A549 (cell line): Measurements from ENCODE around the gene ATP8A2. TPM values are rescaled to one million over a fixed set of nuclear protein-coding genes. Genes with fewer than 3 reads are reported as not detected.
A peak's percentile ranks its signal among the peaks of the same experiment; 100 is the strongest.
"Not testable (repeated sequence)": the region's sequence is repeated elsewhere in the genome, so short reads cannot be mapped to it uniquely, and the experiment has no call there.

Experiments
- ATAC-seq, 2 experiments: fragments of 200-7000 bp in 1 of 2; fragments of >200 bp in 1 of 2; cut with Nextera tagmentation in 1 of 2; cut with Tn5 transposase in 1 of 2; 3 replicates each; pipeline versions ENCODE4 v1.8.0 to v1.9.1; 2018 to 2020; ENCODE audit warnings: mild to moderate bottlenecking in 1 of 2, moderate library complexity in 1 of 2
- CTCF ChIA-PET: fragments of 300-600 bp; sonication (Branson Sonifier 250); formaldehyde crosslinking; extraction: SDS; loops from one replicate; lab custom pipeline; 2021; ENCODE audit warnings: antibody characterized with exemption, inconsistent platforms; lab: Yijun Ruan, JAX
- POLR2A ChIA-PET: fragments of 350-600 bp; formaldehyde crosslinking; extraction: SDS; loops from one replicate; lab custom pipeline; 2021; ENCODE audit warnings: antibody characterized with exemption, inconsistent platforms; lab: Yijun Ruan, JAX
- DNase-seq, 2 experiments: peaks; one replicate each; pipeline versions ENCODE4 v3.0.0 to v3.0.0-alpha.2; 2011 to 2016; ENCODE audit warnings: low read depth in 1 of 2, low spot score in 1 of 2
- FAIRE-seq: peaks from 2 replicates; lab custom pipeline; 2011; peaks lifted over from hg19 to GRCh38; lab: Jason Lieb, UNC
- H3K27ac ChIP-seq, 2 experiments: fragments of >200 bp; sonication (Bioruptor Twin); formaldehyde crosslinking; 3 replicates each; pipeline ENCODE4 v1.5.1; 2016 to 2017
- H3K4me1 ChIP-seq: fragments of >200 bp; sonication (Bioruptor Twin); formaldehyde crosslinking; 3 replicates; pipeline ENCODE4 v1.6.1; 2016
- H3K4me2 ChIP-seq: fragments of >200 bp; sonication (Bioruptor Twin); formaldehyde crosslinking; 3 replicates; pipeline ENCODE4 v1.6.1; 2016
- H3K4me3 ChIP-seq: fragments of >200 bp; sonication (Bioruptor Twin); formaldehyde crosslinking; 3 replicates; pipeline ENCODE4 v1.5.1; 2016
- H3K9me3 ChIP-seq: fragments of >200 bp; sonication (Bioruptor Twin); formaldehyde crosslinking; 3 replicates; pipeline ENCODE4 v1.6.1; 2016
- ATOH8 ChIP-seq: fragments of 250-450 bp; sonication (Bioruptor Pico); IDR thresholded peaks from 2 replicates; pipeline ENCODE4 v1.5.0; 2020; ENCODE audit warnings: low read depth, mild to moderate bottlenecking, moderate library complexity
- CHD4 ChIP-seq: fragments of 200-600 bp; sonication (generic); IDR thresholded peaks from 2 replicates; pipeline ENCODE4 v1.6.1; 2016; ENCODE audit warnings: antibody characterized with exemption, mild to moderate bottlenecking, borderline replicate concordance
- E2F6 ChIP-seq: IDR thresholded peaks from 2 replicates; pipeline ENCODE4 v1.6.1; 2012; ENCODE audit warnings: low read depth, borderline replicate concordance
- EHF ChIP-seq: fragments of 250-450 bp; sonication (Bioruptor Pico); IDR thresholded peaks from 2 replicates; pipeline ENCODE4 v1.5.0; 2020; ENCODE audit warnings: mild to moderate bottlenecking
- ELK1 ChIP-seq: fragments of 150-350 bp; IDR thresholded peaks from 2 replicates; pipeline ENCODE4 v1.6.1; 2014; ENCODE audit warnings: low read depth, mild to moderate bottlenecking, low read length
- FOXS1 ChIP-seq: fragments of 250-450 bp; sonication (Bioruptor Pico); IDR thresholded peaks from 2 replicates; pipeline ENCODE4 v1.5.0; 2020; ENCODE audit warnings: mild to moderate bottlenecking, moderate library complexity
- HMGXB4 ChIP-seq: fragments of 250-450 bp; sonication (Bioruptor Pico); IDR thresholded peaks from 2 replicates; pipeline ENCODE4 v1.5.0; 2021; ENCODE audit warnings: mild to moderate bottlenecking, moderate library complexity, borderline replicate concordance
- HOXA7 ChIP-seq: fragments of 250-450 bp; sonication (Bioruptor Pico); IDR thresholded peaks from 2 replicates; pipeline ENCODE4 v1.5.0; 2020; ENCODE audit warnings: mild to moderate bottlenecking, moderate library complexity
- HOXB5 ChIP-seq: fragments of 250-450 bp; sonication (Bioruptor Pico); IDR thresholded peaks from 2 replicates; pipeline ENCODE4 v1.5.0; 2020; ENCODE audit warnings: mild to moderate bottlenecking, moderate library complexity
- JUN ChIP-seq, 2 experiments: fragments of >200 bp; sonication (Bioruptor Twin); formaldehyde crosslinking; IDR thresholded peaks; 2 replicates in 1 of 2; 3 replicates in 1 of 2; pipeline ENCODE4 v1.6.1; 2016 to 2017
- KDM5A ChIP-seq: fragments of 200-600 bp; sonication (generic); IDR thresholded peaks from 2 replicates; pipeline ENCODE4 v1.6.1; 2016; ENCODE audit warnings: antibody characterized with exemption, mild to moderate bottlenecking
- NPAS2 ChIP-seq: fragments of 250-450 bp; sonication (Bioruptor Pico); IDR thresholded peaks from 2 replicates; pipeline ENCODE4 v1.8.0; 2022; ENCODE audit warnings: mild to moderate bottlenecking, moderate library complexity, borderline replicate concordance
- RCOR1 ChIP-seq: fragments of 150-350 bp; IDR thresholded peaks from 2 replicates; pipeline ENCODE4 v1.6.1; 2014; ENCODE audit warnings: antibody characterized with exemption, low read length, low read depth
- REST ChIP-seq: fragments of 200-600 bp; sonication (generic); IDR thresholded peaks from 2 replicates; pipeline ENCODE4 v1.6.1; 2016; ENCODE audit warnings: antibody characterized with exemption, mild to moderate bottlenecking, moderate library complexity
- SMC3 ChIP-seq: fragments of >200 bp; sonication (Bioruptor Twin); formaldehyde crosslinking; IDR thresholded peaks from 3 replicates; pipeline ENCODE4 v1.6.1; 2018; ENCODE audit warnings: inconsistent platforms
- SREBF2 ChIP-seq: fragments of 450-650 bp; IDR thresholded peaks from 2 replicates; pipeline ENCODE4 v1.6.1; 2014; ENCODE audit warnings: mild to moderate bottlenecking, moderate library complexity
- TP53 ChIP-seq: fragments of 250-450 bp; sonication (Bioruptor Pico); IDR thresholded peaks from 2 replicates; pipeline ENCODE4 v1.5.0; 2021; ENCODE audit warnings: mild to moderate bottlenecking, moderate library complexity
- USF2 ChIP-seq: fragments of 450-650 bp; IDR thresholded peaks from 2 replicates; pipeline ENCODE4 v1.6.1; 2014; ENCODE audit warnings: antibody characterized with exemption
- WGBS: methylation state at CpG from one replicate; pipeline ENCODE4 v1.1.6; 2017; ENCODE audit errors: missing lambda C conversion rate; 5-methylcytosine and 5-hydroxymethylcytosine counted together
- polyA plus RNA-seq, 4 experiments: library from polyadenylated mRNA; depleted of rRNA in 3 of 4; stranded (reverse); fragments of >200 nt; fragmentation: RNase III in 1 of 4; extraction: RNeasy Plus Mini Kit Qiagen cat#74134 plus additional on column Dnase treatment in 1 of 4; gene quantifications; 2 replicates in 3 of 4; 3 replicates in 1 of 4; pipeline ENCODE4 v1.2.3, GENCODE V29; 2011 to 2017

The ATP8A2 gene
- polyA plus RNA-seq, 2 of the 4 experiments (the other 2 are of a cell fraction), result 0.03 TPM; not detected in 1

- TF ChIP-seq USF2, result no peak
- no peak for TF ChIP-seq REST
- no peak for TF ChIP-seq CHD4
- no peak for TF ChIP-seq ATOH8
- no peak for TF ChIP-seq HOXB5 (CRISPR knock-in tag)
- 2% methylated on average over 4 of the region's 4 CpGs for WGBS
- no peak for ATAC-seq
- H3K9me3 ChIP-seq, result no peaks in the 10 kb centered on the region
- POLR2A ChIA-PET, result no interaction called here
- DNase-seq, result no peak
- H3K4me2 ChIP-seq, result no peak overlapping the region
- CTCF ChIA-PET, result no interaction called here
- no peak overlapping the region for H3K27ac ChIP-seq
- no peaks in the 10 kb centered on the region for H3K4me1 ChIP-seq
- no peak overlapping the region for H3K4me3 ChIP-seq
- no peak for FAIRE-seq
Observed at GRCh38 chr13:25951831-25952230, 580.1 kb downstream of the ATP8A2 start.

GRCh38 chr13:25954080-25954479 lies 582.3 kb downstream of the ATP8A2 start:
- 0 out of 3 replicates have a peak overlapping the region, but pooled peaks have one; percentile 23 for H3K4me2 ChIP-seq
- FAIRE-seq, DNase-seq, CTCF ChIA-PET, ATAC-seq, H3K4me3 ChIP-seq, POLR2A ChIA-PET, H3K27ac ChIP-seq, H3K9me3 ChIP-seq, H3K4me1 ChIP-seq: not testable (repeated sequence)
- WGBS, result no CpG with 5 or more reads among the region's 5 CpGs

GRCh38 chr13:25954943-25955342 lies 583.2 kb downstream of the ATP8A2 start:
- not testable (repeated sequence) for ATAC-seq

GRCh38 chr13:25958986-25959385 lies 587.2 kb downstream of the ATP8A2 start:
- ChIA-PET POLR2A (no interaction called here), CTCF (no interaction called here)
- ATAC-seq, result no peak
- no peak for DNase-seq
- FAIRE-seq, result no peak
- 9% methylated on average over 1 of the region's 1 CpG for WGBS
- H3K4me2 ChIP-seq, result no peak overlapping the region
- no peaks in the 10 kb centered on the region for H3K9me3 ChIP-seq
- no peak overlapping the region for H3K4me3 ChIP-seq
- no peaks in the 10 kb centered on the region for H3K4me1 ChIP-seq
- no peak overlapping the region for H3K27ac ChIP-seq
- TF ChIP-seq SMC3 (no peak), ELK1 (no peak), SREBF2 (no peak), HOXA7 (no peak), USF2 (no peak), RCOR1 (no peak), FOXS1 (CRISPR knock-in tag) (no peak), HMGXB4 (CRISPR knock-in tag) (no peak), E2F6 (no peak), TP53 (CRISPR knock-in tag) (no peak), JUN (IDR thresholded peaks at IDR 0.05) (no peak), NPAS2 (no peak), EHF (CRISPR knock-in tag) (no peak), KDM5A (no peak)

More at GRCh38 chr13:25954943-25955342, 583.2 kb downstream of the ATP8A2 start:
- POLR2A ChIA-PET, H3K4me2 ChIP-seq, H3K4me3 ChIP-seq, H3K27ac ChIP-seq, H3K9me3 ChIP-seq, CTCF ChIA-PET, H3K4me1 ChIP-seq, DNase-seq, FAIRE-seq: not testable (repeated sequence)
- WGBS, result 16% methylated on average over 1 of the region's 1 CpG
